Tibial nerve (tissue), 4 donors: ENCODE measurements around the gene BAIAP2L1.

Experiments
- CTCF ChIP-seq, 5 experiments: fragments of 200-600 bp in 3 of 5; fragments of 450-650 bp in 2 of 5; sonication (generic) in 3 of 5; IDR thresholded peaks; one replicate each; pipeline ENCODE4 v1.5.1; 2016 to 2019; ENCODE audit warnings: antibody characterized with exemption in 5 of 5, mild to moderate bottlenecking in 3 of 5, moderate library complexity in 2 of 5
- EP300 ChIP-seq, 2 donors: sonication (generic); formaldehyde crosslinking; IDR thresholded peaks; one replicate each; pipeline ENCODE4 v1.6.1; 2017; ENCODE audit warnings: antibody characterized with exemption in 2 of 2, mild to moderate bottlenecking in 1 of 2
- POLR2A ChIP-seq, 2 donors: fragments of 450-650 bp; IDR thresholded peaks; one replicate each; pipeline ENCODE4 v1.6.1; 2017; ENCODE audit warnings: antibody characterized with exemption in 2 of 2, mild to moderate bottlenecking in 2 of 2, moderate library complexity in 2 of 2

- TF ChIP-seq CTCF (IDR thresholded peaks at IDR 0.05) (no peak), POLR2A (IDR thresholded peaks at IDR 0.05) (no peak), EP300 (IDR thresholded peaks at IDR 0.05) (no peak)
Measured at GRCh38 chr7:98309566-98309965, 91.3 kb downstream of the BAIAP2L1 start.
